ENCODE measurements around the gene KRTAP15-1. TPM values are rescaled to one million over a fixed set of nuclear protein-coding genes. Genes with fewer than 3 reads are reported as not detected.

The KRTAP15-1 gene
- not detected for total RNA-seq
- 0 reads per million in 2 donors for total RNA-seq

DNA sequence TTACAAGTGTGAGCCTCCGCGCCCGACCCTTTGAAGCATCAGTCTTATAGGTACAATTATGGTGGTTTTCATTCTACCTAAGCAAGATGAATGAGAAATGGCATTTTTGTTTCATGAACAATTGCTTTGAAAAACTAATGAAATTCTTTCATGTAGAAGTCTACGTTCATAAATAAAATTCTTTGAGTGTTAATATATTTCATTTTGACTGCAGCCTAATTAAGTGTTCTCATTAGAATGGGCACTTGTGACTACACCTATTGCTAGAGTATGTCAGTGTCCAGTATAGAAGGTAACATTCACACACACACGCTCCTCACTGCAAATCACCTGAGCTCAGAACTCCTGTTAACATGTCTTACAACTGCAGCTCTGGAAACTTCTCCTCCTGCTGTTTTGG, at the start of gene KRTAP15-1:
Gene KRTAP15-1 (plus strand): TSS at position 301 of the 400 bp plus-strand sequence. CDS start 53 bp downstream, at position 354.
- no peaks in the 10 kb centered on the region for H3K4me1 Mint-ChIP-seq
- ATAC-seq (no peak), DNase-seq (no peak)
- H3K27me3 Mint-ChIP-seq = peaks cover 5% of the 10 kb centered on the region
- peaks cover 2% of the 10 kb centered on the region for H3K36me3 Mint-ChIP-seq (ENCODE audit: low read depth)
- H3K4me3 Mint-ChIP-seq = no peak within 1 kb of the TSS
- H3K27ac Mint-ChIP-seq = no peak within 1 kb of the TSS
- no peaks in the 10 kb centered on the region for H3K9me3 ChIP-seq (ENCODE audit: control insufficient read depth, low read length, poor library complexity, severe bottlenecking)

GRCh38 chr21:30391492-30392025, 48.5 kb upstream of the KRTAP15-1 start:
- H3K36me3 Mint-ChIP-seq (ENCODE audit: low read depth) = no peaks in the 10 kb centered on the region
- peaks cover 6% of the 10 kb centered on the region for H3K27me3 Mint-ChIP-seq
- no peak overlapping the region for H3K27ac Mint-ChIP-seq

DNA sequence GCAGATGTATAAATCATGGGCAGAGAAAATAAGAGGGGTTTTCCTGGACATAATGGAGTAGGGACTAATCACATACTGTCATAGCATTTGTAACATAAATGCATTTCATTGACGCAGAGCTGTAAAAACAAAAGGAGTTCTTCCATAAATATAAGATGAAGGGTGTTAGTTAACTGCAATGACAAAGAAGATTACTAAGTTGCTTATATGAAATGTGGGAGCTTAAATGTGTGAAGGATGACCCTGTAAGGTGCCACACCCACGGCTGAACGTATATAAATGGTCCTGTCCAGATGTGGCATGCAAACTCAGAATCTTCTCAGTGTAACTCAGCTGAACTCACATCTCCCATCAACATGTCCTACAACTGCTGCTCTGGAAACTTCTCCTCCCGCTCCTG, 44.3 kb upstream of the KRTAP15-1 start, which contains the start of gene KRTAP13-1:
Gene KRTAP13-1 (plus strand): TSS at position 301 of the 400 bp plus-strand sequence. CDS start 56 bp downstream, at position 357.
- Mint-ChIP-seq H3K27me3 (peaks cover 6% of the 10 kb centered on the region), H3K27ac (no peak within 1 kb of the TSS)

More at GRCh38 chr21:30391492-30392025, 48.5 kb upstream of the KRTAP15-1 start:
- ATAC-seq (no peak), DNase-seq (no peak)
- H3K9me3 ChIP-seq (ENCODE audit: control insufficient read depth, low read length, poor library complexity, severe bottlenecking) = no peaks in the 10 kb centered on the region
- Mint-ChIP-seq H3K4me1 (no peaks in the 10 kb centered on the region), H3K4me3 (no peak overlapping the region)

DNA sequence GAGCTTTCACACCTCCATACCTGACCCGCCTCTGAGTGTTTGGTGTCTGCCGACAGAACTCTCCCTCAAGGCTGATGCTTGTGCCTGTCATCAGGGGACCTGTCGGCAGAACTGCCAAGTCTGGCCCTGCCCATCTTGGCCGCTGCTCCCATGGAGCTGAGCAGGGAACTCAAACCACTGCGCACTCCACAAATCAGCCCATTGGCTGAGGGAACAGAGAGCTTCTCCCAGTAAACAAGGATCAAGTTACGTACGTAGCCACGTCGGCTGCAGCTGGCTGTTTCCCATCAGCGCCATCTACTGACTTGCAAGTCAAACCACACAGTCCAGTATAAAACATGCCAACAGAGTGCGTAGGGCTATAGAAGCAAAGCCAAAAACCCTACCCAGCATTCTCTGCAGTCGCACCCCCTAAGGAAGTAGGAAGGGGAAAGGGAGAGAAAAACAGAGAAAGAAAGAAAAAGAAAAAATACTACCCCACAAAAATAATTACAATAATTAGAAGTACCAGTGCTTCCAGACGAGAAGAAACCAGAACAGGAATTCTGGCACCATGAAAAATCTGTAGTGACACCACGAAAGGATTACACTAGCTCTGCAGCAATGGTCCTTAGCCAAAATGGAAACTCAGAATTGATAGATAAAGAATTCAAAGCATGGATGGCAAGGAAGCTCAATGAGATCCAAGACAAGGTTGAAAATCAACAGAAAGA, 31.1 kb upstream of the KRTAP15-1 start:
- H3K4me1 Mint-ChIP-seq = no peaks in the 10 kb centered on the region
- no peak overlapping the region for H3K4me3 Mint-ChIP-seq
- ATAC-seq (peak; percentile 47), DNase-seq (no peak)
- H3K36me3 Mint-ChIP-seq (ENCODE audit: low read depth) = no peaks in the 10 kb centered on the region
- peaks cover 5% of the 10 kb centered on the region for H3K9me3 ChIP-seq (ENCODE audit: control insufficient read depth, low read length, poor library complexity, severe bottlenecking)
- no peaks in the 10 kb centered on the region for H3K27me3 Mint-ChIP-seq
- H3K27ac Mint-ChIP-seq = no peak overlapping the region

More for the DNA sequence above, 44.3 kb upstream of the KRTAP15-1 start, which contains the start of gene KRTAP13-1:
- H3K4me3 Mint-ChIP-seq = no peak within 1 kb of the TSS
- no peaks in the 10 kb centered on the region for H3K36me3 Mint-ChIP-seq (ENCODE audit: low read depth)
- H3K9me3 ChIP-seq (ENCODE audit: control insufficient read depth, low read length, poor library complexity, severe bottlenecking) = no peaks in the 10 kb centered on the region
- DNase-seq = no peak
- no peaks in the 10 kb centered on the region for H3K4me1 Mint-ChIP-seq
- ATAC-seq = no peak

DNA sequence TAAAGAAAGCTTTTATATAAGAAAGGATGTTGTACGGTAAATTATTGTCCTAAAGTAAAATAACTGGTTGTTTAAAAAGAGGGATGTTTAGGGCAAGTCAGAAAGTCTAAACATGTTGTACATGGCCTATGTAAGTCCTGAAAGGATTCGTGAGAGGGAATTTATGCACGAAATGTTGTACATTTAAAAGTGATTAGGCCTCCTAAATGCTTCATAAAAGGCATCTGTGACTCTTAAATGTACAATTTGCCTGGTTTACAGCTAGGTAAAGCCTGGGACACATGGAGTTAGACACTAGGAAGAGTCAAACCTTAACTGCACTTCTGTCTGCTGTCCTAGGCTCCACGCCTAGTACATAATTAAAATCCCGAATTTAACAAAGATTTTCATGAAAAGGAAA, 24.1 kb upstream of the KRTAP15-1 start:
- ATAC-seq (no peak), DNase-seq (no peak)
- Mint-ChIP-seq H3K4me1 (no peaks in the 10 kb centered on the region), H3K27me3 (no peaks in the 10 kb centered on the region), H3K36me3 (ENCODE audit: low read depth) (no peaks in the 10 kb centered on the region), H3K4me3 (no peak overlapping the region), H3K27ac (no peak overlapping the region)
- no peaks in the 10 kb centered on the region for H3K9me3 ChIP-seq (ENCODE audit: control insufficient read depth, low read length, poor library complexity, severe bottlenecking)

DNA sequence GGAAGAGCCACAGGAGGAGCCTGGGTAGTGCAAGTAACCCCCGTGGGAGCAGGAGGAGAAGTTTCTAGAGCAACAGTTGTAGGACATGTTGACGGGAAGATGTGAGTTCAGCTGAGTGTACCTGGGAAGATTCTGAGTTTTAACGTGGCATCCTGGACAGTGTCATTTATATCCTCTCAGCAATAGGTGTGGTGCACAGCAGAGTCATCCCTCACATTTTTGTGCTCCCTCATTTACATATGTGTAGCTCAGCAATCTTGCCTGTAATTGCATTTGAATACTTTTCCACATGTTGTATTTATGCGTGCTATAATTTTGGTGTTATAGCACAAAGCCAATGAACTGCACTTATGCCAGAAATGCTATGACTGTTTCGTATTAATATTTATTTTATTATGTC, 14.2 kb upstream of the KRTAP15-1 start, which contains the start of gene KRTAP13-3:
Gene KRTAP13-3 (minus strand): TSS at position 101 of the 400 bp plus-strand sequence. CDS start 14 bp downstream, at position 87.
- Mint-ChIP-seq H3K4me3 (no peak within 1 kb of the TSS), H3K4me1 (no peaks in the 10 kb centered on the region), H3K27me3 (peaks cover 6% of the 10 kb centered on the region), H3K36me3 (ENCODE audit: low read depth) (no peaks in the 10 kb centered on the region), H3K27ac (no peak within 1 kb of the TSS)
- DNase-seq (no peak), ATAC-seq (no peak)
- H3K9me3 ChIP-seq (ENCODE audit: control insufficient read depth, low read length, poor library complexity, severe bottlenecking) = no peaks in the 10 kb centered on the region

GRCh38 chr21:30426731-30427130, 13.3 kb upstream of the KRTAP15-1 start:
- peaks cover 10% of the 10 kb centered on the region for H3K27me3 Mint-ChIP-seq
- no peak overlapping the region for H3K4me3 Mint-ChIP-seq
- H3K4me1 Mint-ChIP-seq = no peaks in the 10 kb centered on the region
- H3K27ac Mint-ChIP-seq = no peak overlapping the region
- DNase-seq (no peak), ATAC-seq (no peak)
- no peaks in the 10 kb centered on the region for H3K36me3 Mint-ChIP-seq (ENCODE audit: low read depth)
- no peaks in the 10 kb centered on the region for H3K9me3 ChIP-seq (ENCODE audit: control insufficient read depth, low read length, poor library complexity, severe bottlenecking)

GRCh38 chr21:30430170-30430655, 9.9 kb upstream of the KRTAP15-1 start, which contains the start of gene KRTAP13-4:
Gene KRTAP13-4, plus strand, starts transcription at chr21:30430220. Its CDS starts 56 bp downstream, at chr21:30430276.
- H3K27me3 Mint-ChIP-seq = peaks cover 10% of the 10 kb centered on the region
- H3K4me1 Mint-ChIP-seq = no peaks in the 10 kb centered on the region
- H3K4me3 Mint-ChIP-seq = no peak within 1 kb of the TSS
- no peaks in the 10 kb centered on the region for H3K36me3 Mint-ChIP-seq (ENCODE audit: low read depth)
- H3K9me3 ChIP-seq (ENCODE audit: control insufficient read depth, low read length, poor library complexity, severe bottlenecking) = no peaks in the 10 kb centered on the region
- H3K27ac Mint-ChIP-seq = no peak within 1 kb of the TSS
- DNase-seq (no peak), ATAC-seq (no peak)

GRCh38 chr21:30434033-30434631, 5.9 kb upstream of the KRTAP15-1 start:
- Mint-ChIP-seq H3K36me3 (ENCODE audit: low read depth) (peaks cover 2% of the 10 kb centered on the region), H3K27ac (no peak overlapping the region), H3K4me1 (no peaks in the 10 kb centered on the region), H3K27me3 (peaks cover 15% of the 10 kb centered on the region), H3K4me3 (no peak overlapping the region)
- no peaks in the 10 kb centered on the region for H3K9me3 ChIP-seq (ENCODE audit: control insufficient read depth, low read length, poor library complexity, severe bottlenecking)
- ATAC-seq (no peak), DNase-seq (no peak)

- Mint-ChIP-seq H3K36me3 (ENCODE audit: low read depth) (peaks cover 2% of the 10 kb centered on the region), H3K27me3 (peaks cover 5% of the 10 kb centered on the region), H3K4me1 (no peaks in the 10 kb centered on the region), H3K4me3 (no peak overlapping the region), H3K27ac (no peak overlapping the region)
- H3K9me3 ChIP-seq (ENCODE audit: control insufficient read depth, low read length, poor library complexity, severe bottlenecking) = no peaks in the 10 kb centered on the region
- ATAC-seq (no peak), DNase-seq (no peak)
Observed at GRCh38 chr21:30437010-30437565, 3.0 kb upstream of the KRTAP15-1 start.

DNA sequence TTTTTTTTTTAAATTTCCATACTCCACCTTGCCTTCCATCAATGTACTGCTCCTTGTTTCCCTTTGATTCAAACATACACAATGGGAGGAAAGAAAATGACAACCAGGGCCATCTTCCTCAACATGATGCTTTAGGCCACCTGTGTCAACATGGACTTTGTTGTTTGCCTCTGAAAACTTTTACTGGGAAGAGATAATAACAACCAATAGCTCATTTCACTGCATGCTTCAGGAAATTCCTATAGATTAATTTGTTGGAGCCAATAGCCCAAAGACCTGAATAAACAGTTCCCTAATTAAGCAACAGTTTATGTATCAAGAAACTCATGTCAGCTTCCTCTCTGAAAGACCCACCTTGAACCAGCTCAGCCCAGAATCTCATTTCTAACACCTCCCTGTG, 3.2 kb downstream of the KRTAP15-1 start:
- no peak overlapping the region for H3K4me3 Mint-ChIP-seq
- no peaks in the 10 kb centered on the region for H3K36me3 Mint-ChIP-seq (ENCODE audit: low read depth)
- no peaks in the 10 kb centered on the region for H3K27me3 Mint-ChIP-seq
- no peak for DNase-seq
- no peak for ATAC-seq
- no peak overlapping the region for H3K27ac Mint-ChIP-seq
- H3K9me3 ChIP-seq (ENCODE audit: control insufficient read depth, low read length, poor library complexity, severe bottlenecking) = no peaks in the 10 kb centered on the region
- no peaks in the 10 kb centered on the region for H3K4me1 Mint-ChIP-seq

DNA sequence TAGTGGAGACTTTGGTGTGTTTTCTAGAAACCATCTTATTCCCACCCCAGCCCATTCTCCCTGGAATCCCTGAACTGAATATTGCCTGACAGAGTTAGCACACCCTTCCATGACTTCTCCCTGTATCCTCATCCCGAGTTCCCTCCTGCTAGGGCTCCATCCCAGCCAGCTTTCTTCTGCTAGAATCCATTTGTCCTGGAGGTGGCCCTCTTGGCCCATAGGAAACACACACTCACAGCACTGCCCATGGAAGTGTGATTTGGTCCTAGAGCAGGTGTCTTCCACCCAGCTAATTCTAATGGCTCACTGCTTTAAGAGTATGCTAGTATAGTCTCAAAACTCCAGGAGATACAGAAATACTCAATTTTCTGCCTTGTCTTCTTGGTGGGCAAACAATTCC, 4.1 kb downstream of the KRTAP15-1 start:
- H3K4me3 Mint-ChIP-seq = no peak overlapping the region
- DNase-seq (no peak), ATAC-seq (no peak)
- H3K27ac Mint-ChIP-seq = no peak overlapping the region
- H3K9me3 ChIP-seq (ENCODE audit: control insufficient read depth, low read length, poor library complexity, severe bottlenecking) = no peaks in the 10 kb centered on the region
- H3K36me3 Mint-ChIP-seq (ENCODE audit: low read depth) = no peaks in the 10 kb centered on the region
- H3K4me1 Mint-ChIP-seq = no peaks in the 10 kb centered on the region
- no peaks in the 10 kb centered on the region for H3K27me3 Mint-ChIP-seq

GRCh38 chr21:30447056-30447455, 7.0 kb downstream of the KRTAP15-1 start:
- no peak for DNase-seq
- Mint-ChIP-seq H3K27ac (no peak overlapping the region), H3K27me3 (no peaks in the 10 kb centered on the region), H3K4me3 (no peak overlapping the region), H3K36me3 (ENCODE audit: low read depth) (no peaks in the 10 kb centered on the region), H3K4me1 (no peaks in the 10 kb centered on the region)
- no peaks in the 10 kb centered on the region for H3K9me3 ChIP-seq (ENCODE audit: control insufficient read depth, low read length, poor library complexity, severe bottlenecking)
- ATAC-seq = no peak
